ENCODE data around the gene KIF4B. TPM values are rescaled to one million over a fixed set of nuclear protein-coding genes. Genes with fewer than 3 reads are reported as not detected.

KIF4B gene
- total and polyA plus RNA-seq, 2 of the 13 experiments (the other 11 are each of a cell fraction or from before 2014, with no cell fraction given) = 0.04 TPM; not detected in 1

GRCh38 chr5:154993461-154993860 lies 20.1 kb upstream of the KIF4B start (continued):
- TF ChIP-seq KIAA2018 (CRISPR knock-in tag; IDR thresholded peaks at IDR 0.05; ENCODE audit: borderline replicate concordance) (no peak), SAP130 (CRISPR knock-in tag; IDR thresholded peaks at IDR 0.05; ENCODE audit: low read depth) (no peak), SALL2 (CRISPR knock-in tag; IDR thresholded peaks at IDR 0.05) (no peak), MAFF (IDR thresholded peaks at IDR 0.05; ENCODE audit: low read depth, low read length) (no peak), KLF12 (CRISPR knock-in tag; IDR thresholded peaks at IDR 0.05; ENCODE audit: borderline replicate concordance) (no peak), ZNF576 (CRISPR knock-in tag; IDR thresholded peaks at IDR 0.05) (no peak), ZNF790 (CRISPR knock-in tag; IDR thresholded peaks at IDR 0.05; ENCODE audit: borderline replicate concordance) (no peak)

Data from HepG2 (cell line).